Gastrocnemius medialis (tissue), 4 donors: ENCODE results near the gene RNF144A. TPM values are rescaled to one million over a fixed set of nuclear protein-coding genes. Genes with fewer than 3 reads are reported as not detected.

Source experiments
- ATAC-seq, 2 donors: fragments of 150-250 bp; one replicate each; pipeline ENCODE4 v1.9.1; 2016
- DNase-seq, 2 donors: peaks; one replicate each; pipeline ENCODE4 v3.0.0-alpha.2; 2019
- H3K27ac ChIP-seq, 4 donors: fragments of 200-600 bp; sonication (generic); 1 replicate in 1 of 4; 2 replicates in 3 of 4; pipeline ENCODE4 v1.5.1; 2016 to 2018; ENCODE audit warnings: mild to moderate bottlenecking in 2 of 4, moderate library complexity in 1 of 4
- H3K27me3 ChIP-seq, 3 donors: fragments of 200-600 bp; sonication (generic) in 2 of 3; 1 replicate in 1 of 3; 2 replicates in 2 of 3; pipeline versions ENCODE4 v1.5.1 to v1.6.0; 2016 to 2019; ENCODE audit warnings: mild to moderate bottlenecking in 1 of 3, moderate library complexity in 1 of 3
- H3K36me3 ChIP-seq, 2 donors: fragments of 200-600 bp; sonication (generic) in 1 of 2; one replicate each; pipeline ENCODE4 v1.5.1; 2017 to 2018
- H3K4me1 ChIP-seq, 2 donors: fragments of 200-600 bp; sonication (generic) in 1 of 2; one replicate each; pipeline ENCODE4 v1.5.1; 2016 to 2017; ENCODE audit warnings: mild to moderate bottlenecking in 2 of 2
- H3K4me3 ChIP-seq, 4 donors: fragments of 200-600 bp; sonication (generic) in 3 of 4; 1 replicate in 1 of 4; 2 replicates in 3 of 4; pipeline ENCODE4 v1.5.1; 2016 to 2019; ENCODE audit warnings: mild to moderate bottlenecking in 2 of 4
- H3K9me3 ChIP-seq, 3 donors: fragments of 200-600 bp; sonication (generic) in 2 of 3; 1 replicate in 1 of 3; 2 replicates in 2 of 3; pipeline ENCODE4 v1.5.1; 2016 to 2019
- POLR2A ChIP-seq, 2 donors: fragments of 450-650 bp; IDR thresholded peaks; one replicate each; pipeline ENCODE4 v1.6.1; 2017; ENCODE audit warnings: antibody characterized with exemption in 2 of 2, mild to moderate bottlenecking in 2 of 2, moderate library complexity in 2 of 2
- in situ Hi-C, 4 donors: fragments of 200-750 bp; cut with MboI; loops; one replicate each; pipeline versions ENCODE4 v1.15.0 to v1.8.0; 2017; ENCODE audit warnings: low sequenced_read_pairs in 4 of 4
- intact Hi-C: fragments of 100-400 bp; cut with DNase I; formaldehyde crosslinking; loops from one replicate; pipeline ENCODE4 v1.15.1; 2023; ENCODE audit warnings: low total_unique reads
- total RNA-seq, 4 donors: library from RNA; depleted of rRNA; stranded (reverse); fragments of >200 nt; gene quantifications; one replicate each; pipeline versions ENCODE4 v1.1.0 to v1.2.3, GENCODE V29; 2016
- TF ChIP-seq, protein P1 (sequence below), 5 experiments: fragments of 450-650 bp in 3 of 5; fragments of 200-600 bp in 2 of 5; sonication (generic) in 2 of 5; IDR thresholded peaks in 4 of 5; conservative IDR thresholded peaks in 1 of 5; 1 replicate in 4 of 5; 2 replicates in 1 of 5; pipeline ENCODE4 v1.5.1; 2016 to 2019; ENCODE audit warnings: antibody characterized with exemption in 5 of 5, mild to moderate bottlenecking in 3 of 5, moderate library complexity in 3 of 5

The RNF144A gene
- total RNA-seq, 4 donors from 2014 or later, result 4.9 to 16.2 (median 10.2) TPM

DNA sequence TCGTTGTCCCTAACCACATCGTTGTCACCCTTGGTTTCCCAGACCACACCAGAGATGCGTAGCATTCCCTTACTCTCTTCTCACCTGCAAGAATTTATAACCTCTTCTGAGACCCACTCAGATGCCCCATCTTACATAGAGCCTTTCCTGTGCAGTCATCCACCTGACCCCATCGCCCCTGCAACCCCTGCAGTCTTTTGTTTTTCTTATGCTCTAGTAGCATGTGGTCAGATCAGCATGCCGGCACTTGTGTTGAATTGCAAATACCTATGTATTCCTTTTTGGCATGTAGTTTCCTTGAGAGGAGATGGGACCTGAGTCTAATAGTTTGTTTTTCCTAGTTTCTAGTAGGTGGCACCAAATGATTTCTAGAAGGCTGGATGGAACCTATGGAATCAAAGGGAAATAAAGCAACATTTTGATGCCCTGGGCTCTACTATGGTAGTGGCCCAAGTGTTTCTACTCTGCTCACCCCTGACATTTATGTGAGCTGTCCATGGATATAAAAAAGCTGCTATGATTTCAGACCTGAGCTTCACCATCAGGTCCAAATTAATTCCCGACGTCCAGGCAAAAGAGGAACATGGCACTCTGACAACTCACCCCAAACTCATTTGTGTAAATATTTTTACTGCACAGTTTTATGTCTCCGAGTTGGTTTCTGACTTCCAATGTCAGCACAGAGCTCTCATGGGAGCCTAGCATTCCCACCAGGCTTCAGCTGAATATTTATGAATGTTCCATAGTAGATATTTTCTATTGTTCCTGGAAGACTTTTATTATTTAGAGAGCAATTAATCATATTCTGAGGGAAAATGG lies 143.6 kb downstream of the RNF144A start:
- Histone ChIP-seq H3K4me3 (no peak overlapping the region), H3K9me3 (no peaks in the 10 kb centered on the region), H3K4me1 (no peaks in the 10 kb centered on the region), H3K27ac (no peak overlapping the region), H3K36me3 (no peaks in the 10 kb centered on the region), H3K27me3 (no peaks in the 10 kb centered on the region)
- no peak for TF ChIP-seq POLR2A (IDR thresholded peaks at IDR 0.05)
- TF ChIP-seq, protein P1, sequence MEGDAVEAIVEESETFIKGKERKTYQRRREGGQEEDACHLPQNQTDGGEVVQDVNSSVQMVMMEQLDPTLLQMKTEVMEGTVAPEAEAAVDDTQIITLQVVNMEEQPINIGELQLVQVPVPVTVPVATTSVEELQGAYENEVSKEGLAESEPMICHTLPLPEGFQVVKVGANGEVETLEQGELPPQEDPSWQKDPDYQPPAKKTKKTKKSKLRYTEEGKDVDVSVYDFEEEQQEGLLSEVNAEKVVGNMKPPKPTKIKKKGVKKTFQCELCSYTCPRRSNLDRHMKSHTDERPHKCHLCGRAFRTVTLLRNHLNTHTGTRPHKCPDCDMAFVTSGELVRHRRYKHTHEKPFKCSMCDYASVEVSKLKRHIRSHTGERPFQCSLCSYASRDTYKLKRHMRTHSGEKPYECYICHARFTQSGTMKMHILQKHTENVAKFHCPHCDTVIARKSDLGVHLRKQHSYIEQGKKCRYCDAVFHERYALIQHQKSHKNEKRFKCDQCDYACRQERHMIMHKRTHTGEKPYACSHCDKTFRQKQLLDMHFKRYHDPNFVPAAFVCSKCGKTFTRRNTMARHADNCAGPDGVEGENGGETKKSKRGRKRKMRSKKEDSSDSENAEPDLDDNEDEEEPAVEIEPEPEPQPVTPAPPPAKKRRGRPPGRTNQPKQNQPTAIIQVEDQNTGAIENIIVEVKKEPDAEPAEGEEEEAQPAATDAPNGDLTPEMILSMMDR (IDR thresholded peaks at IDR 0.05 in 4 of 5, conservative IDR thresholded peaks at IDR 0.05 in 1 of 5), result no peak
- ATAC-seq (no peak), DNase-seq (no peak)
- in situ Hi-C loops (no loop called here), intact Hi-C loops (no loop called here)

DNA sequence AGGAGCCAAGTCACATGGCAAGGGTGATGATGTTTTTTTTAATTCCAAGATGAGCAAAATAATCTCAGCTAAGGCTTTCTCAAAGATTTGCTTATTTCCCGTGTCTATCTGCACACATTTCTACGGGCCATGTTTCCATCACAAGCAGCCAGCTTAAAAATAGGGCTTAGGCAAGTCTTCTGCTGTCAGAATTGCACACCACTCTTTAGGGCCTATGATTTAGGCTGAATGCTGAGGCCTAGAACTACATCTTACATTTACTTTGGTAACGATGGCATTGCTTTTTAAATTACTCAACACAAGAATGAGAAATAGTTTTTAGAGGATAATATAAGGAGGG lies 144.2 kb downstream of the RNF144A start:
- in situ Hi-C loops, result no loop called here
- intact Hi-C loops, result no loop called here
- TF ChIP-seq, protein P1 (IDR thresholded peaks at IDR 0.05 in 4 of 5, conservative IDR thresholded peaks at IDR 0.05 in 1 of 5), result no peak
- no peak for TF ChIP-seq POLR2A (IDR thresholded peaks at IDR 0.05)
- Histone ChIP-seq H3K4me3 (no peak overlapping the region), H3K27ac (no peak overlapping the region), H3K9me3 (no peaks in the 10 kb centered on the region), H3K4me1 (no peaks in the 10 kb centered on the region), H3K27me3 (no peaks in the 10 kb centered on the region), H3K36me3 (no peaks in the 10 kb centered on the region)
- DNase-seq (no peak), ATAC-seq (no peak)

DNA sequence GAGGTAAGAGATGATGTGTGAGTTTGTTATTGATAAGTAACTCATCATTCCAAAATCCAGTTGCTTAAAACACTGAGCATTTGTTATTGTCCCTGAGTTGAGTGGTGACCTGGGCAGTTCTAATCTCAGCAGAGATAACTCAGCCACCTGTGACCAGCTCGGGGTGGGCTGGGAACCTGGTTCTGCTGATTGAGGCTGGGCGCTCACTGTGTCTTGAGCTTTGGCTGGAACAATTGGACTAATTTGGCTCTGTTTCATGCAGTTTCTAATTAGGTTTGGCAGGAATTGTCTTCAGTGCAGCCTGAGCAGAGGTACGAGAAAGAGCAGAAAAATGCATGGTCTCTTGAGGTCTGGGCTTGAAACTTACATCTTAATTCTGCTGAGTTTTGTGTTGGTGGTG lies 144.7 kb downstream of the RNF144A start:
- H3K27me3 ChIP-seq, result no peaks in the 10 kb centered on the region
- no peaks in the 10 kb centered on the region for H3K36me3 ChIP-seq
- H3K9me3 ChIP-seq, result no peaks in the 10 kb centered on the region
- H3K4me3 ChIP-seq, result no peak overlapping the region
- in situ Hi-C loops (no loop called here), intact Hi-C loops (no loop called here)
- TF ChIP-seq, protein P1 (IDR thresholded peaks at IDR 0.05 in 4 of 5, conservative IDR thresholded peaks at IDR 0.05 in 1 of 5), result no peak
- TF ChIP-seq POLR2A (IDR thresholded peaks at IDR 0.05), result no peak
- H3K27ac ChIP-seq, result no peak overlapping the region
- DNase-seq, result no peak
- H3K4me1 ChIP-seq, result no peaks in the 10 kb centered on the region
- ATAC-seq, result no peak

DNA sequence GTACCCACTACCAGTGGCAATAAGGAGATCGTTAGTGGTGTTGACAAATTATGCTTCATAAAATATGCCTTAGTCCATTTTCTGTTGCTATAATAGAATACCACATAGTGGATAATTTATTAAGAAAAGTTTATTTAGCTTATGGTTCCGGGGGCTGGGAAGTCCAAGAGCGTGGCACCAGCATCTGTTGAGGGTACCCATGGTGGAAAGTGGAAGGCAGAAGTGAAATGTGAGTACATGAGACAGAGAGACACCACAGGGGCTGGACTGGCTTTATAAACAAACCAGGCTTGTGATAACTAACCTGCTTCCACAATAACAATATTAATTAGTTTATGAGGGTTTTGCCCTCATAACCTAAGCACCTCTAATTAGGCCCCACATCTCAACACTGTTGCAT lies 146.6 kb downstream of the RNF144A start:
- DNase-seq (no peak), ATAC-seq (no peak)
- Histone ChIP-seq H3K36me3 (no peaks in the 10 kb centered on the region), H3K9me3 (no peaks in the 10 kb centered on the region), H3K4me1 (no peaks in the 10 kb centered on the region), H3K27me3 (no peaks in the 10 kb centered on the region), H3K27ac (no peak overlapping the region), H3K4me3 (no peak overlapping the region)
- intact Hi-C loops (no loop called here), in situ Hi-C loops (no loop called here)
- TF ChIP-seq, protein P1 (IDR thresholded peaks at IDR 0.05 in 4 of 5, conservative IDR thresholded peaks at IDR 0.05 in 1 of 5), result no peak
- no peak for TF ChIP-seq POLR2A (IDR thresholded peaks at IDR 0.05)

DNA sequence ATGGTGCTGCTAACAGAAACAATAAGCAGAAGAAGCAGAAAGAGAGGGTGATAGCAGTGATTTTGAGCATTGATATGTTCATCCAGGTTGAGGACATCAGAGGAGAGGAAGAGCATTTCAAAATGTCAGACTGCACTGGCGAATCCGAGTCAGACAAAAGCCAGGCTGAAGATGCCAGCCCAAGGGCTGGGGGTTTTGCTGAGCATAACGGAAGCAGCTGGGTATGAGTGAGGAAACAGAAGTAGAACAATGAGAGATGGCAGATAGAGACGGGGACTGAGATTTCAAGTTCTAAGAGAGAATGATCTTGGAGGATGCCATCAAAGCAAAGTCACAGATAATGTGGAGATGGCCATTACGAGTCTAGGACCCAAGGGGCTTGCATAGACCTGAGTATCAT lies 151.2 kb downstream of the RNF144A start:
- in situ Hi-C loops (no loop called here), intact Hi-C loops (no loop called here)
- no peaks in the 10 kb centered on the region for H3K9me3 ChIP-seq
- H3K4me1 ChIP-seq, result no peaks in the 10 kb centered on the region
- H3K36me3 ChIP-seq, result no peaks in the 10 kb centered on the region
- no peak overlapping the region for H3K27ac ChIP-seq
- DNase-seq, result no peak
- H3K4me3 ChIP-seq, result no peak overlapping the region
- TF ChIP-seq, protein P1 (IDR thresholded peaks at IDR 0.05 in 4 of 5, conservative IDR thresholded peaks at IDR 0.05 in 1 of 5), result no peak
- no peak for TF ChIP-seq POLR2A (IDR thresholded peaks at IDR 0.05)
- ATAC-seq, result no peak
- H3K27me3 ChIP-seq, result no peaks in the 10 kb centered on the region
